GM12875 (cell line): ENCODE measurements around the gene ODAD2.

Experiments used
- H3K4me3 ChIP-seq: one replicate; pipeline ENCODE4 v1.5.1; 2011; ENCODE audit warnings: low read depth, low read length, control low read depth
- CTCF ChIP-seq: IDR thresholded peaks from 2 replicates; pipeline ENCODE4 v1.5.1; 2011; ENCODE audit warnings: low read depth, mild to moderate bottlenecking, control low read depth, inconsistent platforms, low read length, moderate library complexity, borderline replicate concordance; ENCODE audit not compliant: insufficient read depth

Gene ODAD2

DNA sequence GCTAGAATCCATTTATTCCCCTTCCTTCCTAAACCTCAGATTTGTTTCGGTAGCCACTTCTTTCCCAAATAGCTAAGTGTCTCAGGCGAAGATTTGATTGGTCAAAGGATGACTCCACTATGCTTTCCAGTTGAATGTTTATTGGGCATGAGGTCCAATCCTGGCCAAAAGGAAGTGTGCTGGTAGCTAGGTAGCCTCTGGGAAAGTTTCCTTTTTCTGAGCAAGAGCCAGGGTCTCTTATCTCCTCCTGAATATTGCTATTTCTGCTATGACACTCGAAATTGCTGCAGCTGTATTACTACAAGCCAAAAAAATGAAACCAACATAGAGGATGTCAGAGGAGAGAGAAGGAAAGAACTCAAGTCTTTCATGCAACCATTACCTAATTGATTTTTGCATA is 199.8 kb downstream of the ODAD2 start:
- no peak overlapping the region for H3K4me3 ChIP-seq
- no peak for TF ChIP-seq CTCF

DNA sequence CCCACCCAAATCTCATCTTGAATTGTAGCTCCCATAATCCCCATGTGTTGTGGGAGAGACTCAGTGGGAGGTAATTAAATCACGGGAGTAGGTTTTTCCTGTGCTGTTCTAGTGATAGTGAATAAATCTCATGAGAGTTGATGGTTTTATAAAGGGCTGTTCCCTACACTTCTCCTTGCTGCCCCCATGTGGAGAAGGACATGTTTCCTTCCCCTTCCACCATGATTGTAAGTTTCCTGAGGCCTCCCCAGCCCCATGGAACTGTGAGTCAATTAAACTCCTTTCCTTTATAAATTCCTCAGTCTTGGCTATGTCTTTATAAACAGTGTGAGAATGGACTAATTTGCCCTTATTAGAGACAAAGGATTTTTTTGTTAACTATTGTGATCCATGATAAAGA is 204.7 kb downstream of the ODAD2 start:
- no peak for TF ChIP-seq CTCF

DNA sequence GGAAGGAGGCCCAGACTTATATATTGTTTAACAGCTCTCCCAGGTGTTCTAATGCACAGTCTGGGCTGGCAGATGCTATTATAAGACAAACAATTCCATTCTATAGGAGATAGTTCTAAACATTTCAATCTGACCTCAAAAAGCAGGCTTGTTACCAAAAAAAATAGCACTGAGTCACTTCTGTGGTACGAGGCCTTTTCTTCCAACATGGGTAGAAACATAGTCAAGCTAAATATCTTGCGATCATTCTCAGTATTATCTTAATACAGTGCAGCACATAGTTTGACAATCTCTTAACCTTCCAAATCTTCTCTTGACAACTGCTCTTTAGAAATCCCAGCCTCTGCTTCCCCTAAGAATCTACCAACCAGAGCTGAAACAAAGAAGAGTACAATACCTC is 206.7 kb downstream of the ODAD2 start:
- no peak for TF ChIP-seq CTCF
- no peak overlapping the region for H3K4me3 ChIP-seq

More for the DNA sequence above, 204.7 kb downstream of the ODAD2 start:
- H3K4me3 ChIP-seq, result no peak overlapping the region

GRCh38 chr10:27784272-27784671 is 214.6 kb downstream of the ODAD2 start:
- no peak overlapping the region for H3K4me3 ChIP-seq
- TF ChIP-seq CTCF, result no peak

DNA sequence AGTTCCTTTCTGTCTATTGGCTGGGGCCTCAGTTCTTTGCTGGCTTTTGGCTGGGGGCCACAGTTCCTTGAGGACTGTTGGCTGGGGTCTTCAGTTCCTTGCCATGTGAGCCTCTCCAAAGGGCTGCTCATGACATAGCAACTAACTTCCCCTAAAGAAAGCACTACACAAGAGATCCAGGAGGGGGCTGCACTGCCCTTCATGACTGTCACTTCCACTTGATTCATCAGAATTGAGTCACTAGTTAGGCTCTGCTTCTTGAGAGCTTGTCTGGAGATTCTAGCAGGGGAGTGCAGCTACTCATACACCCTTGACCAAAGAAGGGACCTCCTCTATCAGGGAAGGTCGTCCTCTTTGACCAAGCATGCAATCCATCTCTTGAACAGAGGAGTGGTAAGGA is 215.2 kb downstream of the ODAD2 start:
- no peak overlapping the region for H3K4me3 ChIP-seq
- 0 out of 2 replicates have a peak, but pooled peaks have one; percentile 8 for TF ChIP-seq CTCF

DNA sequence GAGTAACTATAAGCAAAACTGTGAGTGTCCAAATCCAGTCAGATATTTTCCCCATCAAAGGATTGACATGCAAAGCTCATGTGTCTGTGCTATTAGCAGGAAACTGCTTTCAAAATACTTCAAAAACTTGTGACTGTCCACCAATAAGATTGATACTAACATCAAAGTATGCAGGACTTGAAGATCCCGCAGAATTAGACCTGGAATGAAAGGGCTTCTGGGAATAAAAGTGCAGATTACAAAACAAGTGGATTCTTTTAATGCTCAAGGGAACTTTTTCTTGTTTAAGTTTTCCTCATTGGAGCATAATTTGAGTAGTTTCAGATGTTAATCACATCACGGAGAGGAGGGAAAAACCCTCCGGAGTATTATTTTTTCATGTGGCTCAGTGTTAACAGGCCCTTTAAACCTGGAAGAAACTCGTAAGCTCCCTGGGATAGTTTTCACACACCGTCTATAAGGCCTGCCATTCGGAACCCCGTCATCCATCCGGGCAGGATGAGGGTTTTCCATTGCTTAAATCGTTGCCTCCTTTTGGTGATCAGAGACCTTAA is 219.3 kb downstream of the ODAD2 start:
- no peak overlapping the region for H3K4me3 ChIP-seq
- no peak for TF ChIP-seq CTCF

DNA sequence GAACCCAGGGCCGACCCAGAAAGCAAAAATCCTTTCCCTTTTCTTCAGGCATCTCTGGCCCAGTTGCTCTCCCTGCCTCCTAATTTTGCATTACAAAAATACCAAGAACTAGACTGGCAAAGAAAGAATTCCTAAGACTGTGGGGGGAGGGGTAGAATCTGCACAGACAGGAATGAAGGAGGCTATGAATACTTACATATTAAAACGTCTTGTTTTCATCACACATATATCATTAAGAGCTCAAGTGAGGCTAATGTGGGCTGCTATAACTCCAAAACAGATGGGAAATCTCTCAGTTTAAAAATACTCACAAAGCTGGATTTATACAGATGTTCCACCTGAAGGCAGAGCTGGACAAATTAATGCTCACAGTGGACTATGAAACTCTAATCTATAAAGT is 224.0 kb downstream of the ODAD2 start:
- H3K4me3 ChIP-seq, result no peak overlapping the region
- TF ChIP-seq CTCF, result no peak
